Vagina (tissue), 2 donors: ENCODE results near the gene ARL8B. TPM values are rescaled to one million over a fixed set of nuclear protein-coding genes. Genes with fewer than 3 reads are reported as not detected.

Source experiments
- DNase-seq, 2 donors: peaks; one replicate each; pipeline ENCODE4 v3.0.0-alpha.2; 2017; ENCODE audit errors: extremely low spot score in 2 of 2
- H3K27ac ChIP-seq: fragments of 200-600 bp; sonication (generic); one replicate; pipeline ENCODE4 v1.5.1; 2019
- H3K27me3 ChIP-seq: fragments of 200-600 bp; sonication (generic); one replicate; pipeline ENCODE4 v1.5.1; 2019
- H3K36me3 ChIP-seq, 2 donors: fragments of 200-600 bp; sonication (generic); one replicate each; pipeline ENCODE4 v1.5.1; 2017 to 2019
- H3K4me1 ChIP-seq: fragments of 200-600 bp; sonication (generic); one replicate; pipeline ENCODE4 v1.5.1; 2019
- H3K4me3 ChIP-seq, 2 donors: fragments of 200-600 bp; sonication (generic); 1 replicate in 1 of 2; 2 replicates in 1 of 2; pipeline ENCODE4 v1.5.1; 2016 to 2019
- H3K9me3 ChIP-seq: fragments of 200-600 bp; sonication (generic); one replicate; pipeline ENCODE4 v1.5.1; 2019
- CTCF ChIP-seq, 3 experiments: fragments of 450-650 bp in 2 of 3; fragments of 200-600 bp in 1 of 3; sonication (generic) in 1 of 3; IDR thresholded peaks; one replicate each; pipeline ENCODE4 v1.5.1; 2017 to 2019; ENCODE audit warnings: antibody characterized with exemption in 3 of 3, mild to moderate bottlenecking in 2 of 3, moderate library complexity in 2 of 3
- POLR2A ChIP-seq, 2 donors: fragments of 450-650 bp; IDR thresholded peaks; one replicate each; pipeline ENCODE4 v1.6.1; 2017; ENCODE audit warnings: antibody characterized with exemption in 2 of 2, mild to moderate bottlenecking in 2 of 2, moderate library complexity in 2 of 2
- POLR2AphosphoS5 ChIP-seq, 2 donors: sonication (generic); formaldehyde crosslinking; IDR thresholded peaks; one replicate each; pipeline ENCODE4 v1.9.0; 2017; ENCODE audit warnings: antibody characterized with exemption in 2 of 2, mild to moderate bottlenecking in 2 of 2, low read depth in 1 of 2; ENCODE audit not compliant: insufficient read depth in 1 of 2
- intact Hi-C: fragments of 100-400 bp; cut with DNase I; formaldehyde crosslinking; loops from one replicate; pipeline ENCODE4 v1.15.1; 2023
- total RNA-seq: library from RNA; depleted of rRNA; stranded (reverse); fragments of >200 nt; gene quantifications from one replicate; pipeline ENCODE4 v1.2.3, GENCODE V29; 2016

The ARL8B gene
- total RNA-seq, 1 donor from 2014 or later = 44.4 TPM

- Histone ChIP-seq H3K27me3 (no peaks in the 10 kb centered on the region), H3K36me3 (peaks cover 0 to 47% of the 10 kb centered on the region in 2 donors), H3K4me1 (peaks cover 49% of the 10 kb centered on the region), H3K27ac (no peak overlapping the region), H3K9me3 (no peaks in the 10 kb centered on the region), H3K4me3 (no peak overlapping the region)
- intact Hi-C loops = no loop called here
- no peak for TF ChIP-seq CTCF (IDR thresholded peaks at IDR 0.05)
- no peak for TF ChIP-seq POLR2A (IDR thresholded peaks at IDR 0.05)
- DNase-seq = no peak
These were observed 77.1 kb downstream of the ARL8B start for GRCh38 chr3:5198986-5199731.

- Histone ChIP-seq H3K4me1 (peaks cover 25% of the 10 kb centered on the region), H3K36me3 (peaks cover 0 to 70% of the 10 kb centered on the region in 2 donors), H3K27ac (no peak overlapping the region), H3K27me3 (no peaks in the 10 kb centered on the region), H3K9me3 (no peaks in the 10 kb centered on the region), H3K4me3 (no peak overlapping the region)
- TF ChIP-seq CTCF (IDR thresholded peaks at IDR 0.05) = no peak
- no peak for TF ChIP-seq POLR2AphosphoS5 (IDR thresholded peaks at IDR 0.05; ENCODE audit: insufficient read depth in 1 of 2, low read depth in 1 of 2)
- no peak for TF ChIP-seq POLR2A (IDR thresholded peaks at IDR 0.05)
- DNase-seq = no peak
- intact Hi-C loops = no loop called here
These were observed 79.4 kb downstream of the ARL8B start for GRCh38 chr3:5201536-5201935.

- TF ChIP-seq CTCF (IDR thresholded peaks at IDR 0.05) (no peak), POLR2AphosphoS5 (IDR thresholded peaks at IDR 0.05; ENCODE audit: insufficient read depth in 1 of 2, low read depth in 1 of 2) (no peak), POLR2A (IDR thresholded peaks at IDR 0.05) (no peak)
- no peaks in the 10 kb centered on the region for H3K27me3 ChIP-seq
- intact Hi-C loops = no loop called here
These were observed 80.1 kb downstream of the ARL8B start for GRCh38 chr3:5202222-5202621.

GRCh38 chr3:5205165-5205941 lies 83.3 kb downstream of the ARL8B start:
- no peaks in the 10 kb centered on the region for H3K27me3 ChIP-seq
- H3K4me3 ChIP-seq = no peak overlapping the region
- no peaks in the 10 kb centered on the region for H3K4me1 ChIP-seq
- TF ChIP-seq POLR2AphosphoS5 (IDR thresholded peaks at IDR 0.05; ENCODE audit: insufficient read depth in 1 of 2, low read depth in 1 of 2) (no peak), POLR2A (IDR thresholded peaks at IDR 0.05) (no peak), CTCF (IDR thresholded peaks at IDR 0.05) (no peak)
- no peak for DNase-seq
- intact Hi-C loops = no loop called here
- H3K36me3 ChIP-seq = peaks cover 0 to 96% of the 10 kb centered on the region in 2 donors
- H3K9me3 ChIP-seq = no peaks in the 10 kb centered on the region
- no peak overlapping the region for H3K27ac ChIP-seq

More at GRCh38 chr3:5202222-5202621, 80.1 kb downstream of the ARL8B start:
- Histone ChIP-seq H3K27ac (no peak overlapping the region), H3K9me3 (no peaks in the 10 kb centered on the region), H3K36me3 (peaks cover 0 to 76% of the 10 kb centered on the region in 2 donors), H3K4me3 (no peak overlapping the region), H3K4me1 (peaks cover 19% of the 10 kb centered on the region)
- DNase-seq = no peak

- no peak for TF ChIP-seq CTCF (IDR thresholded peaks at IDR 0.05)
- no peak for TF ChIP-seq POLR2A (IDR thresholded peaks at IDR 0.05)
- intact Hi-C loops = no loop called here
- no peaks in the 10 kb centered on the region for H3K27me3 ChIP-seq
These were observed 88.8 kb downstream of the ARL8B start for GRCh38 chr3:5210926-5211325.

More at GRCh38 chr3:5210926-5211325, 88.8 kb downstream of the ARL8B start:
- Histone ChIP-seq H3K4me3 (no peak overlapping the region), H3K36me3 (peaks cover 0 to 96% of the 10 kb centered on the region in 2 donors), H3K9me3 (no peaks in the 10 kb centered on the region), H3K27ac (no peak overlapping the region), H3K4me1 (no peaks in the 10 kb centered on the region)
- no peak for DNase-seq
